ENCODE data around the gene ACOT12. TPM values are rescaled to one million over a fixed set of nuclear protein-coding genes. Genes with fewer than 3 reads are reported as not detected.

ACOT12 gene
- total RNA-seq, 4 donors from 2014 or later, result not detected

- in situ Hi-C loops (cut with MboI; ENCODE audit: low pct_ligation_motif_present in 1 of 4, low pct_unique_long_range_greater_than_20kb in 1 of 4, low sequenced_read_pairs in 3 of 4), result no loop called here
- H3K4me1 ChIP-seq, result peaks cover 0 to 8% (median 8%) of the 10 kb centered on the region in 4 donors
Observed at GRCh38 chr5:81398741-81399140, 4.8 kb upstream of the ACOT12 start.

GRCh38 chr5:81397176-81397575 lies 3.2 kb upstream of the ACOT12 start:
- TF ChIP-seq EP300 (IDR thresholded peaks at IDR 0.05; ENCODE audit: low read depth) (no peak), POLR2A (IDR thresholded peaks at IDR 0.05) (no peak), POLR2AphosphoS5 (IDR thresholded peaks at IDR 0.05) (no peak)
- TF ChIP-seq, protein P1, sequence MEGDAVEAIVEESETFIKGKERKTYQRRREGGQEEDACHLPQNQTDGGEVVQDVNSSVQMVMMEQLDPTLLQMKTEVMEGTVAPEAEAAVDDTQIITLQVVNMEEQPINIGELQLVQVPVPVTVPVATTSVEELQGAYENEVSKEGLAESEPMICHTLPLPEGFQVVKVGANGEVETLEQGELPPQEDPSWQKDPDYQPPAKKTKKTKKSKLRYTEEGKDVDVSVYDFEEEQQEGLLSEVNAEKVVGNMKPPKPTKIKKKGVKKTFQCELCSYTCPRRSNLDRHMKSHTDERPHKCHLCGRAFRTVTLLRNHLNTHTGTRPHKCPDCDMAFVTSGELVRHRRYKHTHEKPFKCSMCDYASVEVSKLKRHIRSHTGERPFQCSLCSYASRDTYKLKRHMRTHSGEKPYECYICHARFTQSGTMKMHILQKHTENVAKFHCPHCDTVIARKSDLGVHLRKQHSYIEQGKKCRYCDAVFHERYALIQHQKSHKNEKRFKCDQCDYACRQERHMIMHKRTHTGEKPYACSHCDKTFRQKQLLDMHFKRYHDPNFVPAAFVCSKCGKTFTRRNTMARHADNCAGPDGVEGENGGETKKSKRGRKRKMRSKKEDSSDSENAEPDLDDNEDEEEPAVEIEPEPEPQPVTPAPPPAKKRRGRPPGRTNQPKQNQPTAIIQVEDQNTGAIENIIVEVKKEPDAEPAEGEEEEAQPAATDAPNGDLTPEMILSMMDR (IDR thresholded peaks at IDR 0.05), result no peak
- Histone ChIP-seq H3K4me3 (no peak overlapping the region), H3K9me3 (no peaks in the 10 kb centered on the region), H3K4me1 (peaks cover 0 to 14% (median 13%) of the 10 kb centered on the region in 4 donors), H3K27ac (no peak overlapping the region), H3K27me3 (peaks cover 43% of the 10 kb centered on the region), H3K36me3 (no peaks in the 10 kb centered on the region)
- intact Hi-C loops (cut with DNase I; ENCODE audit: low total_unique reads), result no loop called here
- no peak for DNase-seq
- in situ Hi-C loops (cut with MboI; ENCODE audit: low pct_ligation_motif_present in 1 of 4, low pct_unique_long_range_greater_than_20kb in 1 of 4, low sequenced_read_pairs in 3 of 4), result no loop called here
- WGBS, 2 donors (ENCODE audit: low coverage in 1 of 2), result 18% methylated on average over 3 of the region's 3 CpGs; no CpG with 5 or more reads in 1 of the 2 donors

More at GRCh38 chr5:81398741-81399140, 4.8 kb upstream of the ACOT12 start:
- no peak overlapping the region for H3K27ac ChIP-seq
- no peaks in the 10 kb centered on the region for H3K36me3 ChIP-seq
- H3K9me3 ChIP-seq, result no peaks in the 10 kb centered on the region
- TF ChIP-seq EP300 (IDR thresholded peaks at IDR 0.05; ENCODE audit: low read depth) (no peak), POLR2A (IDR thresholded peaks at IDR 0.05) (no peak), POLR2AphosphoS5 (IDR thresholded peaks at IDR 0.05) (no peak)
- TF ChIP-seq, protein P1 (IDR thresholded peaks at IDR 0.05), result no peak
- no peak for DNase-seq
- H3K27me3 ChIP-seq, result peaks cover 28% of the 10 kb centered on the region
- H3K4me3 ChIP-seq, result no peak overlapping the region
- WGBS, 2 donors (ENCODE audit: low coverage in 1 of 2), result 71 to 73% methylated on average over 1 to 4 of the region's 4 CpGs
- intact Hi-C loops (cut with DNase I; ENCODE audit: low total_unique reads), result no loop called here

DNA sequence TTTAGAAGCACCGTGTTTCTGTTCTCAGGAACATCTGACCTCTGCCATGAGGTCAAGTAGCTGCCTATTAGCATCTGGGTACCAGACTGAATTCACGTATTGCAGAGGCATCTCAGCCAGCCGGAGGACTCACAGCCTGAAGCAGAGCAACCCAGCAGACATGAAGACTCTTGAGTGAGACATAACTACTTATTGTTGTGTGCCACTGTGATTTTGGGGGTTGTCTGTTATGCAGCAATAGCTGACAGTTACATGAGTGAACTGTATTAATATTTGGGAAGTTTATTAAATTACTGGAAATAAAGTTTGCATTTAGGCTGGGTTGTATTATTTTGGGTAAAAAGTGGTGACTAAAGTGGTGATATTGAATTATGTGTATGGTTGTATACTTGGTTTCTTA lies 1.3 kb upstream of the ACOT12 start:
- Histone ChIP-seq H3K9me3 (no peaks in the 10 kb centered on the region), H3K4me3 (no peak overlapping the region), H3K27ac (no peak overlapping the region), H3K4me1 (peaks cover 0 to 14% (median 13%) of the 10 kb centered on the region in 4 donors), H3K36me3 (no peaks in the 10 kb centered on the region), H3K27me3 (peaks cover 62% of the 10 kb centered on the region)
- intact Hi-C loops (cut with DNase I; ENCODE audit: low total_unique reads), result no loop called here
- no peak for DNase-seq
- in situ Hi-C loops (cut with MboI; ENCODE audit: low pct_ligation_motif_present in 1 of 4, low pct_unique_long_range_greater_than_20kb in 1 of 4, low sequenced_read_pairs in 3 of 4), result no loop called here
- WGBS, 2 donors (ENCODE audit: low coverage in 1 of 2), result 40 to 73% methylated on average over 1 to 3 of the region's 3 CpGs
- TF ChIP-seq POLR2A (IDR thresholded peaks at IDR 0.05), result no peak
- no peak for TF ChIP-seq EP300 (IDR thresholded peaks at IDR 0.05; ENCODE audit: low read depth)
- TF ChIP-seq POLR2AphosphoS5 (IDR thresholded peaks at IDR 0.05), result no peak
- TF ChIP-seq, protein P1 (IDR thresholded peaks at IDR 0.05), result no peak

- peaks cover 0 to 14% (median 13%) of the 10 kb centered on the region in 4 donors for H3K4me1 ChIP-seq
- H3K9me3 ChIP-seq, result no peaks in the 10 kb centered on the region
- peak overlapping the region in 3 of 4 donors; percentile 27 to 44 (median 41) for H3K4me3 ChIP-seq
- WGBS, 2 donors (ENCODE audit: low coverage in 1 of 2), result 40 to 50% methylated on average over 1 to 10 of the region's 10 CpGs
- in situ Hi-C loops (cut with MboI; ENCODE audit: low pct_ligation_motif_present in 1 of 4, low pct_unique_long_range_greater_than_20kb in 1 of 4, low sequenced_read_pairs in 3 of 4) (no loop called here), intact Hi-C loops (cut with DNase I; ENCODE audit: low total_unique reads) (no loop called here)
- H3K36me3 ChIP-seq, result no peaks in the 10 kb centered on the region
- no peak overlapping the region for H3K27ac ChIP-seq
- H3K27me3 ChIP-seq, result peaks cover 67% of the 10 kb centered on the region
- DNase-seq, result no peak
- TF ChIP-seq POLR2AphosphoS5 (IDR thresholded peaks at IDR 0.05) (no peak), EP300 (IDR thresholded peaks at IDR 0.05; ENCODE audit: low read depth) (no peak), POLR2A (IDR thresholded peaks at IDR 0.05) (no peak)
- TF ChIP-seq, protein P1 (IDR thresholded peaks at IDR 0.05), result no peak
Observed at GRCh38 chr5:81393430-81393782, 528 bp downstream of the ACOT12 start.
